HG03095 (cell line): ENCODE data around the gene DMGDH.

Experiments used
- ATAC-seq: cut with Tn5 transposase; IDR thresholded peaks from one replicate; pipeline ENCODE4 v1.9.1; 2021; ENCODE audit warnings: moderate library complexity; ENCODE audit not compliant: unreplicated experiment

The DMGDH gene

GRCh38 chr5:79070350-79070667 is 835 bp upstream of the DMGDH start:
- ATAC-seq = no peak

- ATAC-seq = no peak
These were observed 7.0 kb downstream of the DMGDH start for GRCh38 chr5:79062436-79062835.

GRCh38 chr5:79059674-79060073 is 9.8 kb downstream of the DMGDH start:
- no peak for ATAC-seq

GRCh38 chr5:79056847-79057246 is 12.6 kb downstream of the DMGDH start:
- ATAC-seq = no peak

- ATAC-seq = no peak
These were observed 14.5 kb downstream of the DMGDH start for GRCh38 chr5:79055017-79055416.

- ATAC-seq = no peak
These were observed 16.2 kb downstream of the DMGDH start for GRCh38 chr5:79053321-79053720.

GRCh38 chr5:79050498-79050897 is 19.0 kb downstream of the DMGDH start:
- no peak for ATAC-seq

GRCh38 chr5:79048437-79048836 is 21.0 kb downstream of the DMGDH start:
- no peak for ATAC-seq

- no peak for ATAC-seq
These were observed 22.3 kb downstream of the DMGDH start for GRCh38 chr5:79047199-79047598.

GRCh38 chr5:79042188-79042587 is 27.3 kb downstream of the DMGDH start:
- no peak for ATAC-seq

GRCh38 chr5:79036769-79037168 is 32.7 kb downstream of the DMGDH start:
- ATAC-seq = no peak

GRCh38 chr5:79035237-79035636 is 34.2 kb downstream of the DMGDH start:
- no peak for ATAC-seq

- no peak for ATAC-seq
These were observed 36.7 kb downstream of the DMGDH start for GRCh38 chr5:79032782-79033181.

GRCh38 chr5:79032031-79032695 is 37.3 kb downstream of the DMGDH start:
- ATAC-seq = no peak

- ATAC-seq = no peak
These were observed 38.0 kb downstream of the DMGDH start for GRCh38 chr5:79031485-79031867.

- ATAC-seq = no peak
These were observed 38.6 kb downstream of the DMGDH start for GRCh38 chr5:79030663-79031484.

- ATAC-seq = no peak
These were observed 44.4 kb downstream of the DMGDH start for GRCh38 chr5:79025054-79025472.

- no peak for ATAC-seq
These were observed 45.5 kb downstream of the DMGDH start for GRCh38 chr5:79023947-79024346.

GRCh38 chr5:79023348-79023747 is 46.1 kb downstream of the DMGDH start:
- ATAC-seq = no peak

- ATAC-seq = no peak
These were observed 46.7 kb downstream of the DMGDH start for GRCh38 chr5:79022771-79023170.

- no peak for ATAC-seq
These were observed 47.7 kb downstream of the DMGDH start for GRCh38 chr5:79021753-79022152.

- ATAC-seq = no peak
These were observed 48.5 kb downstream of the DMGDH start for GRCh38 chr5:79020861-79021561.
